CD4-positive, alpha-beta T cell treated with Interleukin-2 at 100 ng/mL for 4 hours (primary cell): ENCODE data around the gene UBE2E3.

ENCODE experiments used
- DNase-seq: peaks from one replicate; pipeline ENCODE4 v3.0.0-alpha.2; 2020; ENCODE audit warnings: low spot score

UBE2E3 gene

GRCh38 chr2:180978903-180979748 lies 1.3 kb upstream of the UBE2E3 start:
- no peak for DNase-seq

DNA sequence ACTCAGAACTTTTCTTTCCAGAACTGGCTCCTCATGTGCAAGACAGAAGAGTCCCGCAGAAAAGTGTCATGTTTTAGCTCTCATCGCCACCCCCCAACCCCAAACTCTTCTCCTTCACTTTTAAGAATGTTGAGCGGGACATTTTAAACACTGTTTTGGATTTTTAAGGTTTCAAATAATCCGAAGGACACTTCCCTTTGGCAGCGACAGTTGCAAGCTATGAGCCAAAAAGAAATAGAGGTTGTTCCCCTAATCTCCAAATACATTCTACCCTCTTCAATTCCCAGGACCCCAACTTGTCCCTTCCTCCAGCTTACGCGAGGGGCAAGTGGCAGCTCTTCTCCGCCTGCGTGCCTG lies 678 bp upstream of the UBE2E3 start:
- no peak for DNase-seq

- DNase-seq = peak; percentile 20
Observed at GRCh38 chr2:180980943-180981911, 822 bp downstream of the UBE2E3 start.

DNA sequence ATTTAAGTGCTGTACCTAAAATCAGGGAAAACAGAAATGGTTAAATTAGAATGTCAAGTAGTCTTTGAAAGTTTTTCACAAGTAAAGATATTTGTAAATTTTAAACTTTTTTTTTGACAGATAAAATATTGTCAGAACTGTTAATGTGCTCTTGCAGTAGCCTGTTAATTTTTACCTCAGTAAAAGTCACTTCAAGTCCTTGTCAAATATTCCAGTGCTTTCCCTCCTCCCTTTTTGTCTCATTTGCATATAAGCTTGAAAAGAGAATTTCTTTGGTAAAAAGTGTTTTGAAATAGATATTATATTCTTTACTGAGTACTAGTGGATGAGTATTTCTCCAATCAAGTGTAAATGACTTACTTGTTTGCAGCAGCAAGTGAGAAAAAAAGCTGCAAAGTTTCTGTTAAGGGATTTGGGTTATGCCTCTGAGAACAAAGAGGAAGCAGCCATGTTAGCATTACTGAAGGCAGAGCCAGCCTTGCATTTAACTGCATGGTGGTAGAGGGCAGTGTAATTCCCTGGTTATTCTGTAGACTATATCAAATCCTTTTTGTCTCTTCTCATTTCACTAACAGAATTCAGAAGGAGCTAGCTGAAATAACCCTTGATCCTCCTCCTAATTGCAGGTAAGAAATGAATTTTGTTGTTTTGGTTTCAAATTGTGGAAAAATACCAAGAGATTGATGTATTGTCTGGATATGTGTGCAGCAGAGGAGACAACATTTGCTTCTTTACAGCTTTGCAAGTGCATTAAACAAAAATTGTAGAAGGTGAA lies 3.2 kb downstream of the UBE2E3 start:
- DNase-seq = peak; percentile 53

DNA sequence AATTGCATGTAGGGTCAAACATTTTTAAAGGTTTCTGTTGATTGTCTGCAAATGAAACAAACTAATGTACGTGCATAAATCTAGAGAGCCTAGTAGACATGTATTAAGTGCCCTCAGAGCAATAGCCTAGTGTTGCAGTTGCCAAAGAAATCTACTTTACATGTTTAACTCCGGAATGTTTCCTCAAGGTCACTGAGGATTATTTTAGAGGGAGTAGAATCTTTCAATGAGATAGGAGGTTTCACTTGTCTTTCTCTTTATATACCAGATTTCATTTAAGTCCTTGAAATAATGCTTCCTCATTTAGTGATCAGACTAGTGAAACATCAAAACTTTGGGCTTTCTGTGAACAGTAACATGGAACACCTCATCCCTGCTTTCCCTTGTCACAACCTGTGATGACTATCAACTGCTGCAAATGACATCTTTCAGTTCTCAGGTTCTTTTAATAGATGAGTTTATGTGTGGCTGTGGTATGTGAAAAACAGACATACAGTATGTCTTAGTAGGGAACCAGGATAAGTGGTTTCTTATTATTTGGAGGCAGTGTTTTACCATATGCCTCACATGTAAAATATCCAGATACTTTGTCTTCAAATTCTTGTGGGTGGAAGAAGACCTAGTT lies 5.5 kb downstream of the UBE2E3 start:
- no peak for DNase-seq

DNA sequence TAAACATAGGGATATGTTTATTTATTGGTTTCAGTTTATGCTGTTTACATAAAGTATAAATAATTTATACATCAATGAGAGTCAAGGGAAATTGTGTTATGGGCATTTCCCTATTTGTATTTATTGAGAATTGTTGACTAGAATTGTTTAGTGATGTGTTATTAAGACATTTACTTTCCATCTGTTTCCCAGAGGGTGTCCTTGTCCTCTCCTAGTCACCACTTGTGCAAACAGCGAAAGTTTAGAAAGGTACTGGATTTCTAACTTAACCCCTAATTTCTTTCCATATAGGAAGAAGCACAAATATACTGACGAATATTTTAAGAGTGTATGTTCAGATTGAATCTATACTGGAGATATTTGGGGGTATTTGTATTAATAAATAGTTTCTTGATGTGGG lies 6.7 kb downstream of the UBE2E3 start:
- no peak for DNase-seq

GRCh38 chr2:180990337-180990736 lies 9.9 kb downstream of the UBE2E3 start:
- no peak for DNase-seq

DNA sequence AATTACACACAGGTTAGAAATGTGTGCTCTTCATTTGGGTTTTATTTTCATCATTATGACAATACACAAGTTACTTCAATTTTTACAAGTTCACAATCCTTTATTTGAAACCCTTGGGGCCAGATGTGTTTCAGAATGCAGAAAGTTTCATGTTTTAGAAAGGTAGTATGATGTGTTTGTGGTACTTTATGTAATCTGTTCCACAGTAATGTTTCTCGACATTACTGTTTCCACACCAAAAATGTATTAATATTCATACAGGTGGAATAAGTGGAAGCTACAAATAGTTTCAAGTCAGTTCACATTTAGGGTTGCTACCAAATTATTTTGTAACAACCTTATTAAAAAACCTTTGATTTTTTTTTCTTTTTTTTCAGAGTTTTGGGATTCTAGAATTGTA lies 10.4 kb downstream of the UBE2E3 start:
- no peak for DNase-seq

DNA sequence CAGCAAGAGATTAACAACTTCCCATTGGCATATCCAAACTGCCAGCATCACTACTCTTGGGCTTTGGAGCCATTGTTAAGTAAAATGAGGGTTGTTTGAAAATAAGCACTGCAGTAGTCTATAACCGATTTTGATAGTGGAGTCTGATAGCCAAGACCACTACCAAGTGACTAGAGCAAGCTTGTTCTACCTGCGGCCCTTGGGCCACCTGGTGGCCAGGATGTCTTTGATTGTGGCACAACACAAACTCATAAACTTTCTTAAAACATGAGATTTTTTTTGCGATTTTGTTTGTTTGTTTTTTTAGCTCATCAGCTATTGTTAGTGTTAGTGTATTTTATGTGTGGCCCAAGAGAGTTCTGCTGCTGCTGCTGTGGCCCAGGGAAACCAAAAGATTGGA lies 11.0 kb downstream of the UBE2E3 start:
- no peak for DNase-seq

DNA sequence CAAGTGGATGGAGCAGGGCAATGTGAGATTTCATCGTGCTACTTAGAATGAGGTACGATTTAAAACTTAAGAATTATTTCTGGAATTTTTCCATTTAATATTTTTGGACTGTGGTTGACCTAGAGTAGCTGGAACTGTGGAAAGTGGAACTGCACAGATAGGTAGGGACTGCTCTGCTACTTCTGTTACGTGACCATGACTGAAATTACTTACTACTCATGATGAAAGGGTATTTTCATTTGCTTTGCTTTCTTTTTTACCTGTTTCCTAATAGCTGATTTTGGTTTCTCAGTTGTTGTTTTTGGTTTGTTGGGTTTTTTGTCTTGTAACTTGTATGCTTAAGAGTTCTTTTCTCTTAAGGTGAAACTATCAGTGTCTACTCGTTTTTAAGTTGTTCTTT lies 11.4 kb downstream of the UBE2E3 start:
- DNase-seq = no peak

GRCh38 chr2:180992994-180993393 lies 12.6 kb downstream of the UBE2E3 start:
- no peak for DNase-seq

DNA sequence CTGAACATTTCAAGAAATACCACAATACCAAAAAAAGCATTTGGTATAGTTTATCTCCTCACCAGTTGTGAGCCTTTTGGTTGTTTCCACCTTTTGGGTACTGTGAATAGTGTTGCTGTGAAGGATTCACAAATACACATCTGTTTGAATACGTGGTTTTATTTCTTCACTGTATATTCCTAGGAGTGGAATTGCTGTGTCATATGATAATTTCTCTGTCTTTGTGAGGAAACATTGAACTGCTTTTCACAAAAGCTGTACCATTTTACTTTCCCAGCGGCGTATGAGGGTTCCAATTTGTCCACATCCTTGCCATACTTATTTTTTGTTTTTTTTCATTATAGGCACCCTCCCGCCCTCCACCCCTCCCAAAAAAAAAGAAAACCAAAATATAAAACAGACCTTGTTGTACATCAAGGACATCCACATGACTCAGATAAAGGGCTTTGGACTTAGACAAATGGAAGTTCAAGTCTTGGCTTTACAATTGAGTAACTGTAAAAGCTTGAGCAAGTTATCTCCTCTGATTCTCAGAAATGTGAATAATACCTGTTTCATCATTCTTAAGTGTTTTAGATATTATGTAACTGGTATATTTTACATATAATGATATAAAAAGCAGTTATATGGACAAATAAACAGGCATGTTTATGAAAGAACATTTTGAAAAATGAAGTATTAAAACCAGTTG lies 19.0 kb downstream of the UBE2E3 start:
- no peak for DNase-seq

GRCh38 chr2:181004647-181005325 lies 24.4 kb downstream of the UBE2E3 start:
- no peak for DNase-seq

DNA sequence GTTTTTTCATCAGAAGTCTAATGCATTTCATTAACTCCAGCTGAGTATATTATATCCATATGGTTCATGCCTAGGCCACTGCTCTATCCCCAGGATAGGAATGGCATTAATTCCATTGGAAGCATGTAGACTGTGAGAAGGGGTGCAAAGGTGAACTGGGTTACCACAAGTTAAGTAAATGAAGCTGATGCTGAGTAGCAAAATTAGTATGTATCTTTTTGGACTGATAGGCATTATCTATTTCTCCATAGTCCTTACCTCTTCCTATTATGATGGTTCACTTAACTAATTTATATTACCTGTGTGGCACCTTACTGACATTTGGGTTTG lies 24.9 kb downstream of the UBE2E3 start:
- no peak for DNase-seq

DNA sequence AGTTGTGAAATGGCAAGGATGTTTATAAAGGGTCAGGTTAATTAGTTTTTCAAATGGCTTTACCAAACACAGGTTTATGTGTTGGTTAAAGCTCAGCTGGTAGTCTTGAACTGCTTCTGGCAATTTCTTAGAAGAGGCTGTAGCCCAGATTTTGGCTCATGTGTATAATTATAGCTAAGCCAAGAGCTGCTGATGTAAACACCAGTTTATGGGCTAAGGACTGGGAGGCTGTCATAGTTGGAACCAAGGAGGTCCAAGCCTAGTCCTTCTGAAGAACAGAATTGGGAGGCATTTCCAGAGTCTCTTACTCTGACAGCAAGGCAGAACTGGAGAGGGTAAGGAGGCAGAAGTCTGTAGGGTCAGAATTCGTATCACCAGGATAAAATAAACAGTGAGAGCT lies 25.4 kb downstream of the UBE2E3 start:
- no peak for DNase-seq

GRCh38 chr2:181007086-181007837 lies 26.9 kb downstream of the UBE2E3 start:
- no peak for DNase-seq

DNA sequence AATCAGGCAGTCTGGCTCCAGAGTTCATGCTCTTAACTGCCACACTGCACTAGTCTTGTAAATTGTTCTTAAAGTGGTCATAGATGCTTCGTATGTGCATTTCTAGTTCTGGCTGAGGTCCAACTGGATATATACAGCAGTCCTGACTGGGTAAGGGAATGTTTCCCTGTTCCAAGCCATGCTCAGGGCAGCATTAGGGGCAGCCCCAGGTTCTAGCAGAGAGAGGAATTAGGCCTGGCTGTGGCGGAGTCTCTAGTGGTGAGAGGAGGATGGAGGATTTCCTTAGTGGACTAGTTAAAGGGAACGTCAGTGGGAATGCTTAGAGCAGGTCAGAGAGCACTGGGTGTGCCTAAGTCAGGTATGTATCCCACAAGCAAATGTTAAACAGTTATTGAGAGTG lies 28.0 kb downstream of the UBE2E3 start:
- no peak for DNase-seq

GRCh38 chr2:181021199-181021789 lies 40.9 kb downstream of the UBE2E3 start:
- DNase-seq = no peak

DNA sequence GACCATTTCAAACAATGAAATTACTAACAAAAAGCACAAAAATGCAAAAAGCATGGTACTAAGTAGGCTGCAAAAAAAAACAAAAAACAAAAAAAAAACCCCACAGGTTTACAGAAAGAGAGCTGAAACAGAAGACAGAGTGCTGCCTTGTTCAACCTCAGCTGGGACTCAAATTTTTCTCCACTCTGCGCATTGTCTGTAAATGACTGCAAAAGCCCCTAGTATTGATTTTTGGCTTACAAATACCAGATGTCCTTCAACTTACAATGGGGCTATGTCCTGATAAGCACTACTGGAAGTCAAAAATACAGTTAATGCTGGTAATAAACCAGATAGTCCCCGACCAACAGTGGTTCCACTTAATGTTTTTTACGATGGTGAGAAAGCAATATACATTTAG lies 42.2 kb downstream of the UBE2E3 start:
- DNase-seq = no peak

- DNase-seq = no peak
Observed at GRCh38 chr2:181025004-181025403, 44.6 kb downstream of the UBE2E3 start.
